B cell (primary cell): Measurements from ENCODE around the gene JAKMIP2.

Source experiments
- CTCF ChIP-seq: fragments of 200-600 bp; IDR thresholded peaks from one replicate; pipeline ENCODE4 v1.8.0; 2022; ENCODE audit warnings: antibody characterized with exemption, mild to moderate bottlenecking
- EZH2 ChIP-seq: IDR thresholded peaks from 2 replicates; pipeline ENCODE4 v1.6.1; 2012; ENCODE audit warnings: borderline replicate concordance, low read depth, mild to moderate bottlenecking, moderate library complexity, low read length; ENCODE audit not compliant: insufficient read depth, poor library complexity, severe bottlenecking

GRCh38 chr5:147601652-147602051, 180.9 kb downstream of the JAKMIP2 start:
- TF ChIP-seq CTCF (no peak), EZH2 (no peak)
